Measurements from ENCODE around the gene SCUBE1.

The SCUBE1 gene

DNA sequence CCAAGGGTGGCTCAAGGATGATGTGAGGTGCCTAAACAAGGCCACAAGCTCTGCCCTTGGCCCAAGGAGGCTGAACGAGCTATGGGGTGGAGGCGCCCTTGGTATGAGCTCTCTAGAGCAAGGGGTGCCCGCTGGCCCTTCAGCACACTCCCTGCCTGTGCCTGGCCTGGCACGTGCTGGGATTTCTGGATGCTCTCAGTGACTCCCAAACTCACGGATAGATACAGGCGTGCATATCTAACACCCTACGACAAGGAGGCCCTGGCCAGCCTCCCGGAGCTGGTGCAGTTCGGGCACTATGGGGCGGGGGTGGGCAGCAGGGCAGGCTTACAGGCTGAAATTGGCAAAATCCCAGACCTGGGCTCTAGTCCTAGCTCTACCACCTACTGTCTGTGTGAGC is 30.6 kb downstream of the SCUBE1 start:
- Histone ChIP-seq H3K27me3 (ENCODE audit: control insufficient read depth, insufficient read depth, low read length) (no peaks in the 10 kb centered on the region), H3K9me3 (ENCODE audit: control insufficient read depth, insufficient read depth, low read depth, low read length) (no peaks in the 10 kb centered on the region), H3K9ac (ENCODE audit: low read length) (no peak overlapping the region), H3K4me1 (ENCODE audit: control insufficient read depth, insufficient read depth, low read length) (peaks cover 20% of the 10 kb centered on the region; the same call in 1 of the 2 replicates), H3K36me3 (ENCODE audit: control insufficient read depth, insufficient read depth, low read length) (no peaks in the 10 kb centered on the region), H3K4me3 (ENCODE audit: low read depth, low read length) (no peak overlapping the region), H3K27ac (ENCODE audit: low read depth, low read length) (no peak overlapping the region)

DNA sequence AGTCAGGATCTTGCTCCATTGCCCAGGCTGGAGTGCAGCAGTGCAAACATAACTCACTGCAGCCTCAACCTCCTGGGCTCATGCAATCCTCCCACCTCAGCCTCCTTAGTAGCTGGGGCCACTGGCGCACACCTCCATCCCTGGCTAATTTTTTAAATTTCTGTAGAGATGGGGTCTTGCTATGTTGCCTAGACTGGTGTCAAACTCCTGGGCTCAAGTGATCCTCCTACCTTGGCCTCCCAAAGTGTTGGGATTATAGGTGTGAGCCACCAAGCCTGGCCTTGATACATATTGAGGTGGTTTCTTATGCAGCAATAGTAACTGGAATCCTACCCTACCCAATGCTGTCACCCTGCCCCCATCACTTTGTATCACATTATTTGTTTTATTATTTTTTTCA is 32.4 kb downstream of the SCUBE1 start:
- peaks cover 17% of the 10 kb centered on the region; the same call in 1 of the 2 replicates for H3K4me1 ChIP-seq (ENCODE audit: control insufficient read depth, insufficient read depth, low read length)

DNA sequence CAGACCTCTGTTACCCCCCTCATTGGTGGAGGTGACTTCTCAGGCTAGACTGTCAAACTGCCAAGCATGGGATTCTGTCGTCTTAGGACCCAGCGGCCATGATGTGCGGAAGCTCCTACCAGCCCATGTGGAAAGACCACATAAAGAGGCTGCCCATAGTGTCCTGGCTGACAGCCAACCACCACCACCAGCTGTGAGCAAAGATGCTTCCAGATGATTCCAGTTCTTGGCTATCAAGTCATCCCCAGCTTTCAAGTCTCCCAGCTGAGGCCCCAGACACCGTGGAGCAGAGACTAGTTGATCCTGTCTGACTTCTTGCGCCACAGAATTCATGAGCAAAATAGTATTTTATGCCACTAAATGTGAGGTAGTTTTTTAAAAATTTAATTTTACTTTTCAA is 32.9 kb downstream of the SCUBE1 start:
- no peaks in the 10 kb centered on the region for H3K36me3 ChIP-seq (ENCODE audit: control insufficient read depth, insufficient read depth, low read length)
- no peak overlapping the region for H3K4me3 ChIP-seq (ENCODE audit: low read depth, low read length)
- no peaks in the 10 kb centered on the region for H3K27me3 ChIP-seq (ENCODE audit: control insufficient read depth, insufficient read depth, low read length)
- no peak overlapping the region for H3K9ac ChIP-seq (ENCODE audit: low read length)
- peaks cover 13% of the 10 kb centered on the region; the same call in 1 of the 2 replicates for H3K4me1 ChIP-seq (ENCODE audit: control insufficient read depth, insufficient read depth, low read length)
- H3K27ac ChIP-seq (ENCODE audit: low read depth, low read length): no peak overlapping the region
- H3K9me3 ChIP-seq (ENCODE audit: control insufficient read depth, insufficient read depth, low read depth, low read length): no peaks in the 10 kb centered on the region

More for the DNA sequence above, 32.4 kb downstream of the SCUBE1 start:
- H3K36me3 ChIP-seq (ENCODE audit: control insufficient read depth, insufficient read depth, low read length): no peaks in the 10 kb centered on the region
- H3K4me3 ChIP-seq (ENCODE audit: low read depth, low read length): no peak overlapping the region
- H3K9ac ChIP-seq (ENCODE audit: low read length): no peak overlapping the region
- no peaks in the 10 kb centered on the region for H3K27me3 ChIP-seq (ENCODE audit: control insufficient read depth, insufficient read depth, low read length)
- H3K9me3 ChIP-seq (ENCODE audit: control insufficient read depth, insufficient read depth, low read depth, low read length): no peaks in the 10 kb centered on the region
- no peak overlapping the region for H3K27ac ChIP-seq (ENCODE audit: low read depth, low read length)

DNA sequence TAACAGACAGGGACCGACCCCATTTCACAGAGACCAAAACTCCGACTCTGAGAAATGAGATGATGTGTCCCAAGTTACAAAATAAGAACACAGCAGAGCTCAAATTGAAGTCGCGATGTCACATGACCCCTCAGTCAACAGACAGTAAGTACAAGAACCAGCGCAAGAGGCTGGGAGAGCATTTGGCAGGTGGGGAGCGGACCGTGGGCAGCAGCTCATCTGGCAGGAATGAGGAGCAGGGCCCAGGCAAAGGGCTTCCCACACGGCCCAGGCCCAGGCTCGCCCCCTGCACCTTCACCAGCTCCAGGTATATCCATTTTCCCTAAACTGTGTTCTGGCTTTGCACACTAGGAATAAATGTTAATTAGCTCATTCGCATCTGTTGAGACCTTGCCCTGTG is 34.3 kb downstream of the SCUBE1 start:
- H3K9me3 ChIP-seq (ENCODE audit: control insufficient read depth, insufficient read depth, low read depth, low read length): no peaks in the 10 kb centered on the region
- no peaks in the 10 kb centered on the region for H3K27me3 ChIP-seq (ENCODE audit: control insufficient read depth, insufficient read depth, low read length)
- H3K27ac ChIP-seq (ENCODE audit: low read depth, low read length): no peak overlapping the region
- H3K4me3 ChIP-seq (ENCODE audit: low read depth, low read length): no peak overlapping the region
- peaks cover under 1% of the 10 kb centered on the region; the same call in 1 of the 2 replicates for H3K4me1 ChIP-seq (ENCODE audit: control insufficient read depth, insufficient read depth, low read length)
- H3K36me3 ChIP-seq (ENCODE audit: control insufficient read depth, insufficient read depth, low read length): no peaks in the 10 kb centered on the region
- no peak overlapping the region for H3K9ac ChIP-seq (ENCODE audit: low read length)

GRCh38 chr22:43308060-43308830 is 34.9 kb downstream of the SCUBE1 start:
- no peak overlapping the region for H3K9ac ChIP-seq (ENCODE audit: low read length)
- no peaks in the 10 kb centered on the region; the same call in 1 of the 2 replicates for H3K4me1 ChIP-seq (ENCODE audit: control insufficient read depth, insufficient read depth, low read length)
- no peak overlapping the region for H3K4me3 ChIP-seq (ENCODE audit: low read depth, low read length)
- H3K27ac ChIP-seq (ENCODE audit: low read depth, low read length): no peak overlapping the region
- no peaks in the 10 kb centered on the region for H3K27me3 ChIP-seq (ENCODE audit: control insufficient read depth, insufficient read depth, low read length)
- H3K9me3 ChIP-seq (ENCODE audit: control insufficient read depth, insufficient read depth, low read depth, low read length): no peaks in the 10 kb centered on the region
- no peaks in the 10 kb centered on the region for H3K36me3 ChIP-seq (ENCODE audit: control insufficient read depth, insufficient read depth, low read length)

GRCh38 chr22:43305806-43306205 is 37.4 kb downstream of the SCUBE1 start:
- H3K9ac ChIP-seq (ENCODE audit: low read length): no peak overlapping the region
- H3K36me3 ChIP-seq (ENCODE audit: control insufficient read depth, insufficient read depth, low read length): no peaks in the 10 kb centered on the region
- no peaks in the 10 kb centered on the region for H3K4me1 ChIP-seq (ENCODE audit: control insufficient read depth, insufficient read depth, low read length)
- H3K27ac ChIP-seq (ENCODE audit: low read depth, low read length): no peak overlapping the region
- no peaks in the 10 kb centered on the region for H3K9me3 ChIP-seq (ENCODE audit: control insufficient read depth, insufficient read depth, low read depth, low read length)
- H3K4me3 ChIP-seq (ENCODE audit: low read depth, low read length): no peak overlapping the region
- H3K27me3 ChIP-seq (ENCODE audit: control insufficient read depth, insufficient read depth, low read length): no peaks in the 10 kb centered on the region

DNA sequence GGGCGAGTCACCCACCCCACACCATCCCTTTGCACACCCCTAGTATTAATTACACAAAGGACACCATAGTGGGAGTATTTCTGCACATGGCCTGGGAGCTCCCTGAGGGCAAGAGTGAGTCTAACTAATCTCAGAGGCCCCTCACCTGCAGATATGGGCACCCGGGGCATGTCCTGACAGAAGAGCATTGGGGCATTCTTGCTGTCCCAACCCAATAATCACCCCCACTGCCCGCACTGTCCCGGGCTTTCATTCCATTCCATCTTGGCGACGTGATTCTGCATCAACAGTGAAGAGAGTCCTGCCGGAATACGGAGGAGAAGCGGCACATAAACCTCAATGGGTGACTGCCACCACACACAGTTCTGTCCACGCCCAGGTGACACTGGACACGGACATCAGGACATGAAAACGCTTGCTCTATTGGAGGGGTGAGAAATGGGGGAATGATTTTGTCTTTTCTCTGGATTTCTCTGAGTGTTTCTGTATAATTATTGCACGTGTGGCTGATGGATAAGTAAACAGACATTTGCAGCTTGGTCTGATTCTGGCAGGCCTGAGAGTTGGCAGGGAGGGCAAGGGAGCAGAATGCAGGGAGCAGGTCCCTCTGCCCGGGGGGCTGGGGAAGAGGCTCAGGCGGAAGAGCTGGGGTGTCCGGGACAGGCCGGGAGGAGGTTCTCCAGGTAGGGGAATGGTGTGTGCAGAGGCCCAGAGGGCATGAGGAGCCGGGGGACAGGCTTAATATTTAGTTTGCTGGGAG is 38.2 kb downstream of the SCUBE1 start:
- no peak overlapping the region for H3K27ac ChIP-seq (ENCODE audit: low read depth, low read length)
- no peak overlapping the region for H3K9ac ChIP-seq (ENCODE audit: low read length)
- no peaks in the 10 kb centered on the region for H3K36me3 ChIP-seq (ENCODE audit: control insufficient read depth, insufficient read depth, low read length)
- no peaks in the 10 kb centered on the region for H3K9me3 ChIP-seq (ENCODE audit: control insufficient read depth, insufficient read depth, low read depth, low read length)
- no peaks in the 10 kb centered on the region for H3K4me1 ChIP-seq (ENCODE audit: control insufficient read depth, insufficient read depth, low read length)
- no peaks in the 10 kb centered on the region for H3K27me3 ChIP-seq (ENCODE audit: control insufficient read depth, insufficient read depth, low read length)
- H3K4me3 ChIP-seq (ENCODE audit: low read depth, low read length): no peak overlapping the region

DNA sequence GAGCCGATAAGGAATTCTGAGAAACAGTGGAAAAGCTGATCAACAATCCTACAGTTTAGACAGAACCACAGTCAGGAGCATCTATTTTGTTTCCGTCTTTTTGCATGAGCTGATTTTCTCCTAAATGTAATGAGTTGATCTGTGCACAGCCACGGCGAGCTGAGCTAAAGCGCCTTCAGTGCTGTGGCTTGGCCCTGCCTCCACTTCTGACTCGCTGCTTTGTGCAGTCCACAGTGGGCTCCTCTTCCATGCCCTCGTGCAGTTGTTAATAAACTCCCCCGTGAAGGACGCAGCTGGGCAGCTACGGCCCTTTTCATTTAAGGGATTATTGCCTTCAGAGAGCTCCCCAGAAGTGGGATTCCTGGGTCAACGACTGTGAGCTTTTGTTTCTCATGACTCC is 39.4 kb downstream of the SCUBE1 start:
- Histone ChIP-seq H3K4me3 (ENCODE audit: low read depth, low read length) (no peak overlapping the region), H3K27ac (ENCODE audit: low read depth, low read length) (no peak overlapping the region), H3K9ac (ENCODE audit: low read length) (no peak overlapping the region), H3K9me3 (ENCODE audit: control insufficient read depth, insufficient read depth, low read depth, low read length) (no peaks in the 10 kb centered on the region), H3K4me1 (ENCODE audit: control insufficient read depth, insufficient read depth, low read length) (no peaks in the 10 kb centered on the region), H3K27me3 (ENCODE audit: control insufficient read depth, insufficient read depth, low read length) (peaks cover 2% of the 10 kb centered on the region; the same call in 1 of the 2 replicates), H3K36me3 (ENCODE audit: control insufficient read depth, insufficient read depth, low read length) (no peaks in the 10 kb centered on the region)

DNA sequence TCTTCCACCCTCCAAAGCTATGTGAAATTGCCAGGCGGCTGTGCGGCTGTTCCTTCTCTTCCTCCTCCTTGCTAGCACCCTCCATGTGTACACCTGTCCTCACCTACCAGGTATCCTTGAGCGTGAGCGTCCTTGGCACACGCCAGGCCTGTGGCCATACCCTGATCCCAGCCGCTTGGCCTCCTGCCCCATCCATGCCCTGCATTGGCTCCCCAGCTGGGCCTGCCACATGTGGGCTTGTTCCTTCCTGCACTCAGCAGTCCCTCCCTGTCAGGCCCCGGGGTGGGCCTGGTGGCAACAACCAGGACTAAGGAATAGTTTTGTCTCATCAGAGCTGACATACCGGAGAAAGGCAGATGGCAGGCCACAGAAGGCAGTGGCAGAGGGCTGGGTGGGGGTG is 40.0 kb downstream of the SCUBE1 start:
- H3K9ac ChIP-seq (ENCODE audit: low read length): no peak overlapping the region
- peaks cover 2% of the 10 kb centered on the region; the same call in 1 of the 2 replicates for H3K27me3 ChIP-seq (ENCODE audit: control insufficient read depth, insufficient read depth, low read length)
- no peak overlapping the region for H3K27ac ChIP-seq (ENCODE audit: low read depth, low read length)
- no peak overlapping the region for H3K4me3 ChIP-seq (ENCODE audit: low read depth, low read length)
- H3K4me1 ChIP-seq (ENCODE audit: control insufficient read depth, insufficient read depth, low read length): no peaks in the 10 kb centered on the region
- H3K36me3 ChIP-seq (ENCODE audit: control insufficient read depth, insufficient read depth, low read length): no peaks in the 10 kb centered on the region
- H3K9me3 ChIP-seq (ENCODE audit: control insufficient read depth, insufficient read depth, low read depth, low read length): no peaks in the 10 kb centered on the region

- Histone ChIP-seq H3K4me3 (ENCODE audit: low read depth, low read length) (no peak overlapping the region), H3K9ac (ENCODE audit: low read length) (no peak overlapping the region), H3K9me3 (ENCODE audit: control insufficient read depth, insufficient read depth, low read depth, low read length) (no peaks in the 10 kb centered on the region), H3K36me3 (ENCODE audit: control insufficient read depth, insufficient read depth, low read length) (no peaks in the 10 kb centered on the region), H3K27ac (ENCODE audit: low read depth, low read length) (no peak overlapping the region), H3K27me3 (ENCODE audit: control insufficient read depth, insufficient read depth, low read length) (peaks cover 2% of the 10 kb centered on the region; the same call in 1 of the 2 replicates), H3K4me1 (ENCODE audit: control insufficient read depth, insufficient read depth, low read length) (no peaks in the 10 kb centered on the region)
These were observed 40.6 kb downstream of the SCUBE1 start for GRCh38 chr22:43302531-43303041.

DNA sequence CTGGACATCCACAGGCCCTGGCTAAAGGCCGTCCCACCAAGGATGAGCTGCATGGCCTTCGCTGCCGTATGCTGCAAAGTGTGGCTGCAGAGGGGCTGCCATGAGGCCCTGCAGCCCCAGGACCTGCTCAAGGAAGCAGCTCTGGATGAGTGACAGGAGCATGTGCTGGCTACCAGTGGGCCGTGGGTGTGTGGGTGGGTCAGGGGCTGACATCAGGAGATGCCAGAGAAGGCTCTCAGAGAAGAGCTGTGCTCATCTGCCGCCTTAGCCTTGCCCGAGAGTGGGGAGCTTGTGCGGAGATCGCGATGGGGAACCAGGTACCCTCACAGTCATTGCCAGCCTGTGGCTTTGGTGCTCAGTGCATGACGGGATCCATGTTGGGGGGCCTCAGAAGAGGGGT is 41.3 kb downstream of the SCUBE1 start:
- H3K9me3 ChIP-seq (ENCODE audit: control insufficient read depth, insufficient read depth, low read depth, low read length): no peaks in the 10 kb centered on the region
- H3K36me3 ChIP-seq (ENCODE audit: control insufficient read depth, insufficient read depth, low read length): no peaks in the 10 kb centered on the region
- H3K9ac ChIP-seq (ENCODE audit: low read length): no peak overlapping the region
- no peaks in the 10 kb centered on the region for H3K4me1 ChIP-seq (ENCODE audit: control insufficient read depth, insufficient read depth, low read length)
- no peak overlapping the region for H3K4me3 ChIP-seq (ENCODE audit: low read depth, low read length)
- no peak overlapping the region for H3K27ac ChIP-seq (ENCODE audit: low read depth, low read length)
- peaks cover 2% of the 10 kb centered on the region; the same call in 1 of the 2 replicates for H3K27me3 ChIP-seq (ENCODE audit: control insufficient read depth, insufficient read depth, low read length)
